SK-N-SH (cell line): Measurements from ENCODE around the gene PLCB1. TPM values are rescaled to one million over a fixed set of nuclear protein-coding genes. Genes with fewer than 3 reads are reported as not detected.

ENCODE experiments used
- CTCF ChIA-PET: fragments of 300-600, 350-600 bp; formaldehyde crosslinking; extraction: SDS; loops from one replicate; lab custom pipeline; 2021; lab: Yijun Ruan, JAX
- POLR2A ChIA-PET: fragments of 350-600 bp; sonication (Branson Sonifier 250); formaldehyde crosslinking; extraction: SDS; loops from one replicate; lab custom pipeline; 2020; ENCODE audit warnings: antibody characterized with exemption, inconsistent platforms; lab: Yijun Ruan, JAX
- DNase-seq: peaks from one replicate; pipeline ENCODE4 v3.0.0; 2012
- H2AFZ ChIP-seq: fragments of 200-600 bp; sonication (generic); 2 replicates; pipeline ENCODE4 v1.8.1; 2016; ENCODE audit warnings: antibody characterized with exemption, mild to moderate bottlenecking, low read depth
- H3F3A ChIP-seq: fragments of 200-600 bp; sonication (generic); replicated peaks from 2 replicates; pipeline ENCODE3; 2016; ENCODE audit warnings: antibody characterized with exemption, mild to moderate bottlenecking; ENCODE audit not compliant: insufficient read depth
- H3K27ac ChIP-seq, 2 experiments: fragments of 200-500 bp in 1 of 2; fragments of 200-600 bp in 1 of 2; sonication (Bioruptor generic) in 1 of 2; sonication (generic), shearing (Covaris generic) in 1 of 2; 2 replicates each; pipeline versions ENCODE4 v1.5.1 to v1.6.1; 2014 to 2016; ENCODE audit warnings: low read depth in 2 of 2, inconsistent platforms in 1 of 2, low read length in 1 of 2, mild to moderate bottlenecking in 1 of 2, mixed read lengths in 1 of 2
- H3K27me3 ChIP-seq: fragments of 200-600 bp; sonication (generic), shearing (Covaris generic); 2 replicates; pipeline ENCODE4 v1.6.1; 2016; ENCODE audit warnings: mixed run types; ENCODE audit not compliant: insufficient read depth
- H3K36me3 ChIP-seq, 2 experiments: fragments of 200-500 bp in 1 of 2; fragments of 200-600 bp in 1 of 2; sonication (Bioruptor generic) in 1 of 2; sonication (generic) in 1 of 2; replicated peaks in 1 of 2; 2 replicates each; pipeline versions ENCODE3 to v1.5.1; 2014 to 2016; ENCODE audit warnings: low read length in 1 of 2, mild to moderate bottlenecking in 1 of 2; ENCODE audit not compliant: insufficient read depth in 2 of 2, control insufficient read depth in 1 of 2
- H3K4me1 ChIP-seq, 2 experiments: fragments of 200-500 bp in 1 of 2; fragments of 200-600 bp in 1 of 2; sonication (Bioruptor generic) in 1 of 2; sonication (generic), shearing (Covaris generic) in 1 of 2; 2 replicates each; pipeline versions ENCODE4 v1.5.1 to v1.6.1; 2014 to 2016; ENCODE audit warnings: low read depth in 1 of 2, low read length in 1 of 2, mixed run types in 1 of 2; ENCODE audit not compliant: insufficient read depth in 2 of 2, control insufficient read depth in 1 of 2
- H3K4me2 ChIP-seq: fragments of 200-600 bp; sonication (generic), shearing (Covaris generic); 2 replicates; pipeline ENCODE4 v1.6.1; 2017; ENCODE audit warnings: mixed run types
- H3K4me3 ChIP-seq, 2 experiments: fragments of 200-500 bp in 1 of 2; fragments of 200-600 bp in 1 of 2; sonication (Bioruptor generic) in 1 of 2; sonication (generic), shearing (Covaris generic) in 1 of 2; 2 replicates each; pipeline versions ENCODE4 v1.5.1 to v1.8.1; 2014 to 2016; ENCODE audit warnings: low read depth in 2 of 2, inconsistent platforms in 1 of 2, low read length in 1 of 2, mild to moderate bottlenecking in 1 of 2, mixed read lengths in 1 of 2, moderate library complexity in 1 of 2
- H3K79me2 ChIP-seq: fragments of 200-600 bp; sonication (generic); 2 replicates; pipeline ENCODE4 v1.8.1; 2017; ENCODE audit warnings: mild to moderate bottlenecking; ENCODE audit not compliant: insufficient read depth
- H3K9ac ChIP-seq: fragments of 200-600 bp; sonication (generic); 2 replicates; pipeline ENCODE4 v1.6.1; 2017; ENCODE audit warnings: mixed run types
- H3K9me2 ChIP-seq: fragments of 200-600 bp; sonication (generic); 2 replicates; pipeline ENCODE4 v1.6.1; 2017; ENCODE audit warnings: mixed run types
- H3K9me3 ChIP-seq: fragments of 200-600 bp; sonication (generic); 2 replicates; pipeline ENCODE4 v1.6.1; 2017; ENCODE audit warnings: mixed run types, mild to moderate bottlenecking, moderate library complexity
- H4K20me1 ChIP-seq: fragments of 200-600 bp; sonication (generic); 2 replicates; pipeline ENCODE4 v1.6.1; 2017; ENCODE audit warnings: mild to moderate bottlenecking, mixed run types; ENCODE audit not compliant: insufficient read depth
- CHD2 ChIP-seq: fragments of 150-350 bp; IDR thresholded peaks from 2 replicates; pipeline ENCODE4 v1.6.1; 2018; ENCODE audit warnings: low read length; ENCODE audit not compliant: partially characterized antibody
- CTCF ChIP-seq: fragments of 200-600 bp; sonication (generic); IDR thresholded peaks from 2 replicates; pipeline ENCODE4 v1.6.1; 2017; ENCODE audit warnings: antibody characterized with exemption, mild to moderate bottlenecking, moderate library complexity
- ELF1 ChIP-seq: IDR thresholded peaks from 2 replicates; pipeline ENCODE4 v1.4.0; 2012
- EP300 ChIP-seq, 2 experiments: IDR thresholded peaks; 2 replicates each; pipeline versions ENCODE4 v1.4.0 to v1.6.1; 2012; ENCODE audit warnings: borderline replicate concordance in 1 of 2, low read depth in 1 of 2, low read length in 1 of 2
- EZH2phosphoT487 ChIP-seq: fragments of 200-600 bp; sonication (generic); IDR thresholded peaks from 2 replicates; pipeline ENCODE4 v1.6.1; 2017; ENCODE audit warnings: low read depth, mixed run types, mild to moderate bottlenecking, antibody characterized with exemption, moderate library complexity, borderline replicate concordance
- FOSL2 ChIP-seq: IDR thresholded peaks from 2 replicates; pipeline ENCODE4 v1.4.0; 2012; ENCODE audit warnings: low read depth, mild to moderate bottlenecking, moderate library complexity, borderline replicate concordance
- FOXJ3 ChIP-seq: sonication (generic); formaldehyde crosslinking; IDR thresholded peaks from 2 replicates; pipeline ENCODE4 v1.5.1; 2020; ENCODE audit warnings: mild to moderate bottlenecking, missing genetic modification reagents
- FOXM1 ChIP-seq: IDR thresholded peaks from 2 replicates; pipeline ENCODE4 v1.4.0; 2012; ENCODE audit warnings: low read depth, mild to moderate bottlenecking
- GABPA ChIP-seq: IDR thresholded peaks from 2 replicates; pipeline ENCODE4 v1.4.0; 2012; ENCODE audit warnings: low read depth, mild to moderate bottlenecking
- GATA2 ChIP-seq: sonication (generic); formaldehyde crosslinking; IDR thresholded peaks from 2 replicates; pipeline ENCODE4 v1.5.0; 2020; ENCODE audit warnings: mild to moderate bottlenecking, missing genetic modification reagents
- JUND ChIP-seq: IDR thresholded peaks from 2 replicates; pipeline ENCODE4 v1.4.0; 2012
- MXI1 ChIP-seq: IDR thresholded peaks from 2 replicates; pipeline ENCODE4 v1.6.1; 2012; ENCODE audit warnings: mild to moderate bottlenecking, low read depth, low read length, improper control_type of control experiment
- NRF1 ChIP-seq: IDR thresholded peaks from 2 replicates; pipeline ENCODE4 v1.6.1; 2012; ENCODE audit warnings: low read depth, mild to moderate bottlenecking, low read length
- POLR2AphosphoS5 ChIP-seq: IDR thresholded peaks from 2 replicates; pipeline ENCODE4 v1.6.1; 2012; ENCODE audit warnings: low read depth, low read length
- RAD21 ChIP-seq: IDR thresholded peaks from 2 replicates; pipeline ENCODE4 v1.6.1; 2012; ENCODE audit warnings: mild to moderate bottlenecking, low read length
- RCOR1 ChIP-seq: fragments of 150-350 bp; IDR thresholded peaks from 2 replicates; pipeline ENCODE4 v1.6.1; 2017; ENCODE audit warnings: antibody characterized with exemption, low read length
- RXRA ChIP-seq: IDR thresholded peaks from 2 replicates; pipeline ENCODE4 v1.4.0; 2012; ENCODE audit warnings: low read depth, mild to moderate bottlenecking, borderline replicate concordance
- SIN3A ChIP-seq: IDR thresholded peaks from 2 replicates; pipeline ENCODE4 v1.6.1; 2012; ENCODE audit warnings: low read depth, mild to moderate bottlenecking, low read length, moderate library complexity, borderline replicate concordance
- SMC3 ChIP-seq: IDR thresholded peaks from 2 replicates; pipeline ENCODE4 v1.6.1; 2012; ENCODE audit warnings: low read depth, low read length, improper control_type of control experiment
- TCF12 ChIP-seq: IDR thresholded peaks from 2 replicates; pipeline ENCODE4 v1.4.0; 2012
- WGBS: methylation state at CpG from one replicate; pipeline ENCODE4 v1.1.6; 2017; ENCODE audit warnings: low lambda C conversion rate; 5-methylcytosine and 5-hydroxymethylcytosine counted together
- polyA plus RNA-seq, 3 experiments: library from polyadenylated mRNA; depleted of rRNA; stranded (reverse); fragments of >200 nt; gene quantifications; 2 replicates each; pipeline ENCODE4 v1.2.3, GENCODE V29; 2012
- TF ChIP-seq, protein P1 (sequence below): fragments of 150-350 bp; IDR thresholded peaks from 2 replicates; pipeline ENCODE4 v1.6.1; 2016; ENCODE audit warnings: mild to moderate bottlenecking, low read depth, low read length
- TF ChIP-seq, protein P2 (sequence below): IDR thresholded peaks from 2 replicates; pipeline ENCODE4 v1.4.0; 2012; ENCODE audit warnings: low read depth, borderline replicate concordance
- TF ChIP-seq, protein P3 (sequence below): IDR thresholded peaks from 2 replicates; pipeline ENCODE4 v1.4.0; 2012; ENCODE audit warnings: low read depth
- TF ChIP-seq, protein P4 (sequence below): fragments of 150-350 bp; IDR thresholded peaks from 2 replicates; pipeline ENCODE4 v1.6.1; 2017; ENCODE audit warnings: antibody characterized with exemption, low read length, low read depth, borderline replicate concordance

The PLCB1 gene
- polyA plus RNA-seq, 1 of the 3 experiments (the other 2 are of a cell fraction) = 10.5 TPM

DNA sequence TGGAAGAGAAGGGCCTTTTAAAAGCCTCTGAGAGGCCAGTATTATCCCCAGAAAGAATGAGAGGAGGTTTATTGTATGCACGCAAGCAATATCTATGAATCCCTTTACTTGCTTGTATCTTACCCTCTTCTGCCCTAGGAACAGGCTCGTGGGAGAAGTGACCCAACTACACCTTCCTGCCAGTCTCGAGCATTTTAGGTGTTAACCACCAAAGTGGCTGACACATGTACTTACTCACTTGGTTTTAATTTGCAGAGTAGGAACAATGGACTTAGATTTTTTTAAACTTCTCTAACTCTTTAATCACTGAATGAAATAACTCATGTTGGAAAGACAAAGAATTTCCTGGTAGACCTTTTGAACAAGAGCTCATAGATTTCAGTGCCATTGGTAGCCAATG lies 296.9 kb downstream of the PLCB1 start (continued):
- TF ChIP-seq CHD2 = no peak
- TF ChIP-seq ELF1 = no peak
- no peak for TF ChIP-seq FOXJ3
- no peak for TF ChIP-seq RAD21

- Histone ChIP-seq H3K4me3 (peak overlapping the region; percentile 15 to 31), H4K20me1 (no peaks in the 10 kb centered on the region), H3K4me2 (peak overlapping the region; percentile 72), H3K27ac (peak overlapping the region; percentile 82 to 99), H2AFZ (peak overlapping the region; percentile 50), H3K9me2 (no peaks in the 10 kb centered on the region), H3K9me3 (no peaks in the 10 kb centered on the region), H3K9ac (peak overlapping the region; percentile 55; the same call in 1 of the 2 replicates), H3K27me3 (no peaks in the 10 kb centered on the region), H3K79me2 (peaks cover 4% of the 10 kb centered on the region; the same call in 1 of the 2 replicates), H3K4me1 (peaks cover 25 to 36% of the 10 kb centered on the region in 2 experiments), H3K36me3 (no peaks in the 10 kb centered on the region), H3F3A (peaks cover 29% of the 10 kb centered on the region)
- ChIA-PET POLR2A (no interaction called here), CTCF (interaction anchor here (1.0 to 2.2 kb wide), 4 partner anchors 10 to 300 kb away, joined by 3 to 12 read pairs (median 4); partner anchors contain the start of gene PLCB1)
- WGBS = 15% methylated on average over 11 of the region's 11 CpGs
- DNase-seq = peak; percentile 62
- 0 out of 2 replicates have a peak, but pooled peaks have one; percentile 31 for TF ChIP-seq JUND
- 0 out of 2 replicates have a peak, but pooled peaks have one; percentile 27 for TF ChIP-seq SIN3A
- no peak for TF ChIP-seq NRF1
- no peak for TF ChIP-seq CTCF
- TF ChIP-seq GATA2 (CRISPR knock-in tag) = no peak; the same call in none of the 2 replicates
- TF ChIP-seq FOSL2 = no peak
- TF ChIP-seq, protein P1, sequence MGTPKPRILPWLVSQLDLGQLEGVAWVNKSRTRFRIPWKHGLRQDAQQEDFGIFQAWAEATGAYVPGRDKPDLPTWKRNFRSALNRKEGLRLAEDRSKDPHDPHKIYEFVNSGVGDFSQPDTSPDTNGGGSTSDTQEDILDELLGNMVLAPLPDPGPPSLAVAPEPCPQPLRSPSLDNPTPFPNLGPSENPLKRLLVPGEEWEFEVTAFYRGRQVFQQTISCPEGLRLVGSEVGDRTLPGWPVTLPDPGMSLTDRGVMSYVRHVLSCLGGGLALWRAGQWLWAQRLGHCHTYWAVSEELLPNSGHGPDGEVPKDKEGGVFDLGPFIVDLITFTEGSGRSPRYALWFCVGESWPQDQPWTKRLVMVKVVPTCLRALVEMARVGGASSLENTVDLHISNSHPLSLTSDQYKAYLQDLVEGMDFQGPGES = no peak
- TF ChIP-seq, protein P2, sequence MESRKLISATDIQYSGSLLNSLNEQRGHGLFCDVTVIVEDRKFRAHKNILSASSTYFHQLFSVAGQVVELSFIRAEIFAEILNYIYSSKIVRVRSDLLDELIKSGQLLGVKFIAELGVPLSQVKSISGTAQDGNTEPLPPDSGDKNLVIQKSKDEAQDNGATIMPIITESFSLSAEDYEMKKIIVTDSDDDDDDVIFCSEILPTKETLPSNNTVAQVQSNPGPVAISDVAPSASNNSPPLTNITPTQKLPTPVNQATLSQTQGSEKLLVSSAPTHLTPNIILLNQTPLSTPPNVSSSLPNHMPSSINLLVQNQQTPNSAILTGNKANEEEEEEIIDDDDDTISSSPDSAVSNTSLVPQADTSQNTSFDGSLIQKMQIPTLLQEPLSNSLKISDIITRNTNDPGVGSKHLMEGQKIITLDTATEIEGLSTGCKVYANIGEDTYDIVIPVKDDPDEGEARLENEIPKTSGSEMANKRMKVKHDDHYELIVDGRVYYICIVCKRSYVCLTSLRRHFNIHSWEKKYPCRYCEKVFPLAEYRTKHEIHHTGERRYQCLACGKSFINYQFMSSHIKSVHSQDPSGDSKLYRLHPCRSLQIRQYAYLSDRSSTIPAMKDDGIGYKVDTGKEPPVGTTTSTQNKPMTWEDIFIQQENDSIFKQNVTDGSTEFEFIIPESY = no peak
- TF ChIP-seq, protein P3, sequence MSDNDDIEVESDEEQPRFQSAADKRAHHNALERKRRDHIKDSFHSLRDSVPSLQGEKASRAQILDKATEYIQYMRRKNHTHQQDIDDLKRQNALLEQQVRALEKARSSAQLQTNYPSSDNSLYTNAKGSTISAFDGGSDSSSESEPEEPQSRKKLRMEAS = peak; percentile 46; the same call in 1 of the 2 replicates
- no peak for TF ChIP-seq EZH2phosphoT487
- TF ChIP-seq RXRA = peak; percentile 77; the same call in 1 of the 2 replicates
- TF ChIP-seq, protein P4, sequence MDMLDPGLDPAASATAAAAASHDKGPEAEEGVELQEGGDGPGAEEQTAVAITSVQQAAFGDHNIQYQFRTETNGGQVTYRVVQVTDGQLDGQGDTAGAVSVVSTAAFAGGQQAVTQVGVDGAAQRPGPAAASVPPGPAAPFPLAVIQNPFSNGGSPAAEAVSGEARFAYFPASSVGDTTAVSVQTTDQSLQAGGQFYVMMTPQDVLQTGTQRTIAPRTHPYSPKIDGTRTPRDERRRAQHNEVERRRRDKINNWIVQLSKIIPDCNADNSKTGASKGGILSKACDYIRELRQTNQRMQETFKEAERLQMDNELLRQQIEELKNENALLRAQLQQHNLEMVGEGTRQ = no peak
- TF ChIP-seq EP300 (IDR thresholded peaks at IDR 0.05; ENCODE audit: borderline replicate concordance in 1 of 2, low read depth in 1 of 2, low read length in 1 of 2) = peak; percentile 55 to 86; a peak in 3 of 4 replicates
- TF ChIP-seq MXI1 = no peak; the same call in none of the 2 replicates
- TF ChIP-seq RCOR1 = peak; percentile 69
- TF ChIP-seq SMC3 = peak; percentile 11; the same call in 1 of the 2 replicates
- TF ChIP-seq FOXJ3 = peak; percentile 66; the same call in 1 of the 2 replicates
- no peak; the same call in 1 of the 2 replicates for TF ChIP-seq GABPA
- peak; percentile 80 for TF ChIP-seq TCF12
- TF ChIP-seq POLR2AphosphoS5 = peak; percentile 45; the same call in 1 of the 2 replicates
- TF ChIP-seq FOXM1 = no peak
These were observed 299.7 kb downstream of the PLCB1 start for GRCh38 chr20:8431538-8432434.
